ENCODE measurements around the gene AKAP12.

Gene AKAP12

GRCh38 chr6:151391471-151392413 is 152.0 kb downstream of the AKAP12 start, which contains the start of gene ZBTB2:
Gene ZBTB2 (minus strand): TSS chr6:151391559. CDS start chr6:151373637, 17,922 bp downstream.
- H3K4me2 ChIP-seq (ENCODE audit: low read length) = peak within 1 kb of the TSS; percentile 95
- H3K79me2 ChIP-seq (ENCODE audit: control insufficient read depth, low read length) = peaks cover 87% of the 10 kb centered on the region
- H3K4me1 ChIP-seq (ENCODE audit: control insufficient read depth, low read length) = peaks cover 54% of the 10 kb centered on the region
- peak within 1 kb of the TSS; percentile 96 for H3K27ac ChIP-seq (ENCODE audit: low read depth, low read length)
- H3K9me3 ChIP-seq (ENCODE audit: control insufficient read depth, insufficient read depth, low read length) = no peaks in the 10 kb centered on the region
- peaks cover 68% of the 10 kb centered on the region for H3K36me3 ChIP-seq (ENCODE audit: control insufficient read depth, low read length)
- H3F3A ChIP-seq (ENCODE audit: control insufficient read depth, insufficient read depth) = peaks cover 23% of the 10 kb centered on the region
- H3K27me3 ChIP-seq (ENCODE audit: control insufficient read depth, low read length) = no peaks in the 10 kb centered on the region
- peak within 1 kb of the TSS; percentile 80 for H3K4me3 ChIP-seq (ENCODE audit: low read length)
- TF ChIP-seq EZH2phosphoT487 (IDR thresholded peaks at IDR 0.05; ENCODE audit: borderline replicate concordance, low read length) = no peak
- TF ChIP-seq CTCF (IDR thresholded peaks at IDR 0.05; ENCODE audit: low read depth, low read length, poor library complexity, severe bottlenecking) = no peak
- peaks cover 19% of the 10 kb centered on the region; the same call in 1 of the 2 replicates for H4K20me1 ChIP-seq (ENCODE audit: control insufficient read depth, insufficient read depth, low read depth, low read length)
- H3K9me2 ChIP-seq (replicated peaks; ENCODE audit: control insufficient read depth, low read length) = no peaks in the 10 kb centered on the region

- peaks cover 64% of the 10 kb centered on the region for H3K36me3 ChIP-seq (ENCODE audit: control insufficient read depth, low read length)
- H3K9me2 ChIP-seq (replicated peaks; ENCODE audit: control insufficient read depth, low read length) = no peaks in the 10 kb centered on the region
- H3K9me3 ChIP-seq (ENCODE audit: control insufficient read depth, insufficient read depth, low read length) = no peaks in the 10 kb centered on the region
- peak overlapping the region; percentile 96 for H3K27ac ChIP-seq (ENCODE audit: low read depth, low read length)
- peaks cover 87% of the 10 kb centered on the region for H3K79me2 ChIP-seq (ENCODE audit: control insufficient read depth, low read length)
- H3K4me3 ChIP-seq (ENCODE audit: low read length) = peak overlapping the region; percentile 80
- peak overlapping the region; percentile 95 for H3K4me2 ChIP-seq (ENCODE audit: low read length)
- no peaks in the 10 kb centered on the region for H3K27me3 ChIP-seq (ENCODE audit: control insufficient read depth, low read length)
- H4K20me1 ChIP-seq (ENCODE audit: control insufficient read depth, insufficient read depth, low read depth, low read length) = peaks cover 21% of the 10 kb centered on the region; the same call in 1 of the 2 replicates
- H3K4me1 ChIP-seq (ENCODE audit: control insufficient read depth, low read length) = peaks cover 54% of the 10 kb centered on the region
- no peak for TF ChIP-seq EZH2phosphoT487 (IDR thresholded peaks at IDR 0.05; ENCODE audit: borderline replicate concordance, low read length)
- TF ChIP-seq CTCF (IDR thresholded peaks at IDR 0.05; ENCODE audit: low read depth, low read length, poor library complexity, severe bottlenecking) = no peak
- H3F3A ChIP-seq (ENCODE audit: control insufficient read depth, insufficient read depth) = peaks cover 23% of the 10 kb centered on the region
Observed at GRCh38 chr6:151392427-151392826, 152.7 kb downstream of the AKAP12 start.

DNA sequence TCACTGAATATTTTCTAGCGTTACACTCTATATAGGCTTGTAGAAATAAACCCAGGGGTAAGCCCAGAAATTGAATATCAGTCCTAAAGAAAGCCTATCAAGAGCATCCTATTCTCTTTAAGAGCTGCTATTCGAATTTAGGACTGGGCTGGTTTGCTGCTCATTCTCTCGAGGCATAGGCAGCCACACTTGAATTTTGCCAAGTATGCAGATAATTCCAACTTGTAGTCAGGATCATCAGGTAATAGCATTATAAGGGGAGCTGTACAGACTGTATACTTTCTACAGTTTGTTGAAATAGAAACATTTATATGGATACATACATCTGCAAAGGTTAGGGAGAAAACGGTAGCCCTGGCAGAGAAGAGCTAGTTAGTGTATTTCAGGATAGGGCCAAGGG is 153.6 kb downstream of the AKAP12 start:
- no peaks in the 10 kb centered on the region for H3K9me3 ChIP-seq (ENCODE audit: control insufficient read depth, insufficient read depth, low read length)
- H3K4me3 ChIP-seq (ENCODE audit: low read length) = peak overlapping the region; percentile 80
- peaks cover 65% of the 10 kb centered on the region for H3K36me3 ChIP-seq (ENCODE audit: control insufficient read depth, low read length)
- H3K9me2 ChIP-seq (replicated peaks; ENCODE audit: control insufficient read depth, low read length) = no peaks in the 10 kb centered on the region
- TF ChIP-seq CTCF (IDR thresholded peaks at IDR 0.05; ENCODE audit: low read depth, low read length, poor library complexity, severe bottlenecking) (no peak), EZH2phosphoT487 (IDR thresholded peaks at IDR 0.05; ENCODE audit: borderline replicate concordance, low read length) (no peak)
- H3K27me3 ChIP-seq (ENCODE audit: control insufficient read depth, low read length) = no peaks in the 10 kb centered on the region
- H3K79me2 ChIP-seq (ENCODE audit: control insufficient read depth, low read length) = peaks cover 87% of the 10 kb centered on the region
- peaks cover 23% of the 10 kb centered on the region for H3F3A ChIP-seq (ENCODE audit: control insufficient read depth, insufficient read depth)
- peak overlapping the region; percentile 95 for H3K4me2 ChIP-seq (ENCODE audit: low read length)
- H3K4me1 ChIP-seq (ENCODE audit: control insufficient read depth, low read length) = peaks cover 50% of the 10 kb centered on the region
- H3K27ac ChIP-seq (ENCODE audit: low read depth, low read length) = no peak overlapping the region
- H4K20me1 ChIP-seq (ENCODE audit: control insufficient read depth, insufficient read depth, low read depth, low read length) = peaks cover 26% of the 10 kb centered on the region; the same call in 1 of the 2 replicates

Data from DOHH2 (cell line).